Jurkat, Clone E6-1 (cell line): ENCODE data around the gene EEIG2. TPM values are rescaled to one million over a fixed set of nuclear protein-coding genes. Genes with fewer than 3 reads are reported as not detected.
A peak's percentile ranks its signal among the peaks of the same experiment; 100 is the strongest.
"Not testable (repeated sequence)": the region's sequence is repeated elsewhere in the genome, so short reads cannot be mapped to it uniquely, and the experiment has no call there.

Experiments
- DNase-seq: peaks from one replicate; pipeline ENCODE4 v3.0.0-alpha.2; 2011; ENCODE audit warnings: low read depth, low spot score
- H3K4me3 ChIP-seq: 2 replicates; pipeline ENCODE4 v1.5.1; 2011; ENCODE audit warnings: mild to moderate bottlenecking, low read length, control low read depth, moderate library complexity
- polyA plus RNA-seq: library from polyadenylated mRNA; unstranded; fragments of >200 nt; gene quantifications from one replicate; pipeline ENCODE4 v1.2.1, GENCODE V29; 2012; ENCODE audit warnings: missing spikeins; ENCODE audit not compliant: insufficient read length, insufficient read depth

Gene EEIG2
- 11.3 TPM for polyA plus RNA-seq

DNA sequence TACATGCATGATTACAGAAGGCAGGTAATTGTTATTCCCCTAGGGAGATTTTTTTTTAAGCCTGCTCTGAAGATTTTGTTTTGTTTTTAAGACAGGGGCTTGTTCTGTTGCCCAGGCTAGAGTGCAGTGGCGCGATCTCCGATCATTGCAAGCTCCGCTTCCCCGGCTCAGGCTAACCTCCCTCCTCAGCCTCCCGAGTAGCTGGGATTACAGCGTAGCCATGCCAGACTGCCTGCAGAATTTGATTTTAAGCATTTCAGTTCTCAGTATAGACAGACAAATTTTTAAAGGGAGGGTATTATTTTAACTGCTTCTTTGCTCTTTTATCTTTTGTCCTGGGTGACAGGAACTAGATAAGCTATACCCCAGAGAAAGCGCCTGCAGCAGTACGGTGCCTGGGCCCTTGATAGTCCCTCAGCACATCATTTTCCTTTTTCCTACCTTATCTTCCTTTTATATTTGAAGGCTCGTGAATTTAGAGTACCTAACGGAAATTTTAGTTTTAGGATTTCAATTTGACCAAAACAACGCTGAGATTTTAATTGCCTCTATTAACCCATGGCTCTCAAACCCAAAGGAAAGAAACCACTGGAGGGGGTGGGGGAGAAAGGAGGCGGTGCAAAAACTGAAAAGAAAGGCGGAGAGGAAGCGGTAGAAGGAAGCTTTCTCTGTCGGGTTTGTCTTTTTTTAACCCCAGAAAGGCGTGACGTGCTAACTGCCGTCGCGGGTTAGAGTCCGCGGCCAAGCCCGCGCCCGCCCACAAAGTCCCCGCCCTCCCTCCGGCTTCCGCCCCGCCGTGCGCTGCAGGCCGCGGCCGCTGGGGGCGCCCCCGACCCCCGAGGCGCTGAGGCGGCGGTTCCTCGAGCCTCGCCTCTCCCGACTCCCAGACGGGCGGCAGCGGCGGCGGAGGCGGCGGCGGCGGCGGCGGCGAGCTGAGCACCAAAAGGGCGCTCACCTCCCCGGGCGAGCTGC, at the start of gene EEIG2:
EEIG2 (plus strand) TSS at position 886 of the 972 bp plus-strand sequence. CDS start 329 bp downstream, outside the sequence.
- DNase-seq, result peak; percentile 95

DNA sequence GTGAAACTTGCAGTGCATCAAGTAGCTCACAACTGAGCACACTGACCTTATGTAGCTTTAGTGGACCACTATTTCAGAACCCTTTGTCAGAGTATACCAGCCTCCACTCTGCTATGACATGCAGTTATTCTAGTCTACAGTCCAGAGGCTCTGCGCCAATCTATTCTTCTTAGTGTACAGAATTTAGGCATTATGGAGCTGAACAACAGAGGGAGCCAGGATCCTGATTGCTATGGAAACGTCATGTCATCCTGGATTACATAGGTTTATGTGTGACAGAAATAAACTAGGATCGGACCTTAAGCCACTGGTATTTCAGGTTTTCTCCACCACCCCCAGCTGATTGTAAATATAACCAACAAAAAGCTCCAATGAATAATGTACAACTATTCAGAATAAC, 48.1 kb upstream of the EEIG2 start:
- no peak for DNase-seq
- no peak overlapping the region for H3K4me3 ChIP-seq

More for the DNA sequence above, at the start of gene EEIG2:
- peak within 1 kb of the TSS; percentile 76 for H3K4me3 ChIP-seq

GRCh38 chr1:108512239-108513043, 47.5 kb upstream of the EEIG2 start:
- DNase-seq, result peak; percentile 48
- H3K4me3 ChIP-seq, result no peak overlapping the region

DNA sequence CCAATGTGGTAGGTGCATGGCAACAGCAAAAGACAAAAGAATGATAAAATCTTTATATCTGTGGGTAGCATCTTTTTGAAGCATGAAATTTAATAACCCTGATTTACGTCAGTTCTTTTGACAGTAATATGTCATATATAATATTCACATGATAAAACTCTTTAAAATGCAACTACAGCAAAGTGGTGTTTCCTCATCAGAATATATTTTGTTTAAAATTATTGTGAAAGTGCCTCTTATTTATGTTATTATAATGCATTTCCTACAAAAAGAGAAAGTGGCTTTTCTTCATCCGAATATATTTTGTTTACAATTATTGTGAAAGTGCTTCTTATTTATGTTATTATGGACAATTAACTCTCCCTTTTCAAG, 46.9 kb upstream of the EEIG2 start:
- DNase-seq, result no peak

GRCh38 chr1:108513914-108514313, 46.0 kb upstream of the EEIG2 start:
- not testable (repeated sequence) for H3K4me3 ChIP-seq, DNase-seq

More for the DNA sequence above, 46.9 kb upstream of the EEIG2 start:
- H3K4me3 ChIP-seq, result no peak overlapping the region

- DNase-seq, result not testable (repeated sequence)
These were observed 42.5 kb upstream of the EEIG2 start for GRCh38 chr1:108517301-108517897.

DNA sequence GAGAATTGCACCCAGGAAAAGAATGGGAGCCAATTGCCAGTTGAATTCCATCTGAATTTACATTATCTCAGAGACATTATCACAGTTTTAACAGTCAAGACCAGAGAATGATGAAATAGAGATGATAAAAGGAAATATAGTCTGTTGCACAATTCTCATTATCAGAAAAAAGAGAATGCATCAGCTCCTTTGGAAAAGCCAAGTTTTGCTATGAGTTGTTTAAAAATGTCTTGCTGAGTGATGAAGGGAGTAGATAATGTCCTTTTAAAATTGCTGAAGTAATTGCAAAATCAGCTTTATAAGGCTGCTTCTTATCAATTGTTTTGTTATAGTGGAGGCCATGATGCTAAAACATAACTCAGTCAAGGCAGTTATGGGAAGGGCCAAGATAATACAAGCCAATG, 37.9 kb upstream of the EEIG2 start:
- no peak for DNase-seq
- no peak overlapping the region for H3K4me3 ChIP-seq

More at GRCh38 chr1:108517301-108517897, 42.5 kb upstream of the EEIG2 start:
- not testable (repeated sequence) for H3K4me3 ChIP-seq

- H3K4me3 ChIP-seq, result no peak overlapping the region
- no peak for DNase-seq
These were observed 36.1 kb upstream of the EEIG2 start for GRCh38 chr1:108523829-108524228.

DNA sequence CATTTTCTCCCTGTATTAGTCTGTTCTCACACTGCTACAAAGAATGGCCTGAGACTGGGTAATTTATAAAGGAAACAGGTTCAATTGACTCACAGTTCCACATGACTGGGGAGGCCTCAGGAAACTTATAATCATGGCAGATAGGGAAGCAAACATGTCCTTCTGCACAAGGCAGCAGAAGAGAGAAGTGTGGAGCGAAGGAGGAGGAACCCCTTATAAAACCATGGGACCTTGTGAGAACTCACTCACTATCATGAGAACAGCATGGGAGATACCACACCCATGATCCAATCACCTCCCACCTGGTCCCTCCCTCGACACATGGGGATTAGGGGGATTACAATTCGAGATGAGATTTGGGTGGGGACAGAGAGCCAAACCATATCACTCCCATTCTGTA, 35.2 kb upstream of the EEIG2 start:
- no peak for DNase-seq
- H3K4me3 ChIP-seq, result no peak overlapping the region

GRCh38 chr1:108527135-108527534, 32.8 kb upstream of the EEIG2 start:
- no peak for DNase-seq
- no peak overlapping the region for H3K4me3 ChIP-seq

GRCh38 chr1:108527837-108528236, 32.1 kb upstream of the EEIG2 start:
- no peak for DNase-seq
- no peak overlapping the region for H3K4me3 ChIP-seq

DNA sequence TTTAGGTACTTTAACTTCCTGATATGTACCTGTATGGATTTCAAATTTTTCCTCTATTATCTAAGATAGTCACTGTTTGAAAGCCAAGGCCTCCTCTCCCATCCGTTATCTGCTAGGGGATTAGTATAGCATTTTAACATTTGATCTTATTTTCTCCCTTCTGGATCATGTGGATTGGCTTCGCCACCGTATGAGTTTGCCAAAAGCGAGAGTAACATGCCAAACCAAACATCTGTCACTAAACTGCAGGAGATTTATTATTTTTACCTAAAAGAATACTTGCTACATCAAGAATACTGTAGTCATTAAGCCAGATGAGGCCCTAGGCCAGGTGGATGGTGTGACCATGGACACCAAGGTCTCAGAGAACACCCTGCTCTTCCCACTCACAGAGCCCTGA, 28.5 kb upstream of the EEIG2 start:
- H3K4me3 ChIP-seq, result no peak overlapping the region
- no peak for DNase-seq

DNA sequence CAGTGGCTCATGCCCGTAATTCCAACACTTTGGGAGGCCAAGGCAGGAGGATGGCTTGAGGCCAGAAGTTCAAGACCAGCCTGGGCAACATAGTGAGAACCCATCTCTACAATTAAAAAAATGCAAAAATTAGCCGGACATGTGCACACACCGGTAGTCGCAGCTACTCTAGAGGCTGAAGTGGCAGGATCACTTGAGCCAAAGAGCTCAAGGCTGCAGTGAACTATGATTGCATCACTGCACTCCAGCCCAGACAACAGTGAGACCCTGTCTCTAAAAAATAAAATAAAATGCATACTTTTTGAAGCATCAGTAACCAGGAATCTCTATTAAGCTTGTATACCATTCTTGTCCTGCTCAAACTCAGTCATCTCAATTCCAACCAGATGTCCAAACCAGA, 27.2 kb upstream of the EEIG2 start:
- no peak overlapping the region for H3K4me3 ChIP-seq

DNA sequence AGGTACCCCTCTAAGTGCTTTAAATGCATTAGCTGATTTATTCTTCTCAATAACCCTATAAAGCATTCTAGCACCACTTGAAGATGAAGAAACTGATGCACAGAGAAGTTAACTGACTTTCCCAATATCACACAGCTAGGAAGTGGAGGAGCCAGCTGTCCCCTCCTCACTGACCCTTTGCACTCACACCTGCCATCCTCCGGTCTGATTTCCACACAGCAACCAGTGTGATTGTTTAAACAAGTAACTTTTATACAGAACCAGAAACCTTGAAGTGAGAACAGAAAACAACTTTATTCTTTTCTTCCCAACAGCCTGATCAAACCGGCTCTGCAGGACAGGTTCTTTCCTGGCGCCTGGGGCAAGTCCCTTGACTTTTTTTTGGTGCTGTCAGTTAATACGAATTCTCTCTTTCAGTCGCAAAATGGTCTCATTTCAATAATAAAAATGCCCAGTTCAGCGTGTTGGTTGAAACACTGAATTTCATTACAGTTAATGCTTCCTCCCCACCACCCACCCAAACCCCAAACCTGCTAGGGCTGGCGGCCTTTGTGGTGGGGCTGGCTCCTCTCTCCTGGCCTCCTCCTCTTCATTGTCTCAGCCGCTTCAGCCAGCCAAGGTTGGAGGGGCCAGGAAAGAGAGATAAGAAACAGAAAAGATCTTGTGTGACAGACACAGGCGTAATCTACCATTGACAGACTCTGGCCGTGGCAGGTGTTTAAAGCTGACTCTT, 26.4 kb upstream of the EEIG2 start:
- peak; percentile 76 for DNase-seq

More for the DNA sequence above, 27.2 kb upstream of the EEIG2 start:
- DNase-seq, result no peak

DNA sequence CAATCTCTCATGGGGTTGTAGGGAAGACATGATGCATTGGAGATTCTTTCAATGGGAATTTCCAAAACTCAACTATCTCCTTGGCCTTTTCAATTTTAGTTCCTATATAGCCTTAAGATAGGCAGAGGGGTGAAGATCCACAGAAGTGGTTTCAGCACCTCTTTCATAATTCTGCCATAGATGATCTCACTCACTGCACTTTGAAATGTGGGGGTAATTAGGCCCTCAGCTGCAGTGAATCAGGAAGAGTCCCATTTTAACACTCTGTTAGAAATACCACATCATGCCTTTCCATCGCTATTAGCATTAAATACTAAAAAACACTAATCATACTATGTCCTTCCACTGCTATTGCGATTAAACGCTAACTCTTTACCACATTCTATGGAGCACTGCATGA, 25.1 kb upstream of the EEIG2 start:
- no peak for DNase-seq
- no peak overlapping the region for H3K4me3 ChIP-seq

More for the DNA sequence above, 26.4 kb upstream of the EEIG2 start:
- no peak overlapping the region for H3K4me3 ChIP-seq

DNA sequence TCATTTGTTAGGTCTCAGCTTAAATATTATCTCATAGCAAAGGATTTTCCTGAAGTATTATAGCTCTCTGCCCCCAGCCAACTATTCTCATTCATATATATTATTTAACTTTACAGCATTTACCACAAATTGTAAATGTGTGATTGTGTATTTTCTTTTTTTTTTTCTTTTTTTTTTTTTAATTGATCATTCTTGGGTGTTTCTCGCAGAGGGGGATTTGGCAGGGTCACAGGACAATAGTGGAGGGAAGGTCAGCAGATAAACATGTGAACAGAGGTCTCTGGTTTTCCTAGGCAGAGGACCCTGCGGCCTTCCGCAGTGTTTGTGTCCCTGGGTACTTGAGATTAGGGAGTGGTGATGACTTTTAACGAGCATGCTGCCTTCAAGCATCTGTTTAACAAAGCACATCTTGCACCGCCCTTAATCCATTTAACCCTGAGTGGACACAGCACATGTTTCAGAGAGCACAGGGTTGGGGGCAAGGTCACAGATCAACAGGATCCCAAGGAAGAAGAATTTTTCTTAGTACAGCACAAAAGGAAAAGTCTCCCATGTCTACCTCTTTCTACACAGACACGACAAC, 24.5 kb upstream of the EEIG2 start:
- not testable (repeated sequence) for DNase-seq, H3K4me3 ChIP-seq

- not testable (repeated sequence) for DNase-seq, H3K4me3 ChIP-seq
These were observed 23.9 kb upstream of the EEIG2 start for GRCh38 chr1:108536021-108536420.

DNA sequence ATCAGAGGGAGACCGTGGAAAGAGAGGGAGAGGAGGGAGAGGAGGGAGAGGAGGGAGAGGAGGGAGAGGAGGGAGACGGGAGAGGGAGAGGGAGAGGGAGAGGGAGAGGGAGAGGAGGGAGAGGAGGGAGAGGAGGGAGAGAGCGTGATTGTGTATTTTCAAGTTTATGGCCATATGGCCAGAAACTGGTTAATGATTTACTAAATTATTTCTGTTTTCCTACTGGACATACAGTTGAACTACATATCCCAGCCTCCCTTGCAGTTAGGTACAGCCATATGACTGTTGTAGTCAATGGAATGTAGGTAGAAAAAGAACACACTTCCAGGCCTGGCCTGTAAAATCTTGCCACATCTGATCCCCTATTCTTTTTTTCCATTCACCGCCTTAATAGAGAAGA, 23.1 kb upstream of the EEIG2 start:
- DNase-seq, H3K4me3 ChIP-seq: not testable (repeated sequence)
